ENCODE results near the gene ZNF222.

ZNF222 gene

DNA sequence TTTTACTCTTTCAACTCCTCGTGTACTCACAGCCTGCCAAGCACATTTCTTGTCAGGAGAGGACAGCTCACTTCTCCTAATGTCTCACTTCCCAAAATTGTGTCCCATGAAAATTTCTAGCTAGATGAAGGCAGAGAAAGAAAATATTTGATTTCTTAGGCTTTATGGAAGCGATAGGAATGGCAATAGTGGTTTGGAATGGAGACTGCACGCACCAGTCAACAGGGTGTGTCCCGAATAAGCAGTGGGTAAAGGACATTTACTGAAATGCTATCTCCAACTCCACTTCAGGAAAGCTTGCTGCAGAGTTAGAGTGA, 321 bp upstream of the ZNF222 start:
- DNase-seq (ENCODE audit: extremely low read depth, low read depth), result no peak
- TF ChIP-seq, protein P1, sequence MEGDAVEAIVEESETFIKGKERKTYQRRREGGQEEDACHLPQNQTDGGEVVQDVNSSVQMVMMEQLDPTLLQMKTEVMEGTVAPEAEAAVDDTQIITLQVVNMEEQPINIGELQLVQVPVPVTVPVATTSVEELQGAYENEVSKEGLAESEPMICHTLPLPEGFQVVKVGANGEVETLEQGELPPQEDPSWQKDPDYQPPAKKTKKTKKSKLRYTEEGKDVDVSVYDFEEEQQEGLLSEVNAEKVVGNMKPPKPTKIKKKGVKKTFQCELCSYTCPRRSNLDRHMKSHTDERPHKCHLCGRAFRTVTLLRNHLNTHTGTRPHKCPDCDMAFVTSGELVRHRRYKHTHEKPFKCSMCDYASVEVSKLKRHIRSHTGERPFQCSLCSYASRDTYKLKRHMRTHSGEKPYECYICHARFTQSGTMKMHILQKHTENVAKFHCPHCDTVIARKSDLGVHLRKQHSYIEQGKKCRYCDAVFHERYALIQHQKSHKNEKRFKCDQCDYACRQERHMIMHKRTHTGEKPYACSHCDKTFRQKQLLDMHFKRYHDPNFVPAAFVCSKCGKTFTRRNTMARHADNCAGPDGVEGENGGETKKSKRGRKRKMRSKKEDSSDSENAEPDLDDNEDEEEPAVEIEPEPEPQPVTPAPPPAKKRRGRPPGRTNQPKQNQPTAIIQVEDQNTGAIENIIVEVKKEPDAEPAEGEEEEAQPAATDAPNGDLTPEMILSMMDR (IDR thresholded peaks at IDR 0.05; ENCODE audit: low read depth, low read length), result no peak

DNA sequence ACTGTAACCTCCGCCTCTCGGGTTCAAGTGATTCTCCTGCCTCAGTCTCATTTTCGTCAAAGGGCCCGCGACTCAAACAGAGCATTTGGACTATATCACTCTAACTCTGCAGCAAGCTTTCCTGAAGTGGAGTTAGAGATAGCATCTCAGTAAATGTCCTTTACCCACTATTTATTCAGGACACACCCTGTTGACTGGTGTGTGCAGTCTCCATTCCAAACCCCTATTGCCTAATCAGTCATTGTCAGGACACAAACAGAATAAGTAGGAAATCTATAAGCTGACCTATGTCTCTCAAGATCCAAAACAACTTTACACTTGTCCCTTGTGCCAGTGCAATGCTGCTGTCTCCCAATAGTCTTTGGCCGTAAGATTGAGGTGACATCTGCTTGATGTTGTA, 1.4 kb downstream of the ZNF222 start:
- TF ChIP-seq, protein P1 (IDR thresholded peaks at IDR 0.05; ENCODE audit: low read depth, low read length), result no peak
- no peak for DNase-seq (ENCODE audit: extremely low read depth, low read depth)

DNA sequence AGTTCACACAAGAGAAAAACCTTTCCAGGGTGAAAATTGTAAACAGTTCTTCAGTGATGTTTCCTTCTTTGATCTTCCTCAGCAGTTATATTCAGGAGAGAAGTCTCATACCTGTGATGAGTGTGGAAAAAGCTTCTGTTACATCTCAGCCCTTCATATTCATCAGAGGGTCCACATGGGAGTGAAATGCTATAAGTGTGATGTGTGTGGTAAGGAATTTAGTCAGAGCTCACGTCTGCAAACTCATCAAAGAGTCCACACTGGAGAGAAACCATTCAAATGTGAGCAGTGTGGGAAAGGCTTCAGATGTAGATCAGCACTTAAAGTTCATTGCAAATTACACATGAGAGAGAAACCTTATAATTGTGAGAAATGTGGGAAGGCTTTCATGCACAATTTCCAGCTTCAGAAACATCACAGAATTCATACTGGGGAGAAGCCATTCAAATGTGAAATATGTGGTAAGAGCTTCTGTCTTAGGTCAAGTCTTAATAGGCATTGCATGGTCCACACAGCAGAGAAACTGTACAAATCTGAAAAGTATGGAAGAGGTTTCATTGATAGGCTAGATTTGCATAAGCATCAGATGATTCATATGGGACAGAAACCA, 6.9 kb downstream of the ZNF222 start:
- no peak for DNase-seq (ENCODE audit: extremely low read depth, low read depth)
- TF ChIP-seq, protein P1 (IDR thresholded peaks at IDR 0.05; ENCODE audit: low read depth, low read length), result no peak

DNA sequence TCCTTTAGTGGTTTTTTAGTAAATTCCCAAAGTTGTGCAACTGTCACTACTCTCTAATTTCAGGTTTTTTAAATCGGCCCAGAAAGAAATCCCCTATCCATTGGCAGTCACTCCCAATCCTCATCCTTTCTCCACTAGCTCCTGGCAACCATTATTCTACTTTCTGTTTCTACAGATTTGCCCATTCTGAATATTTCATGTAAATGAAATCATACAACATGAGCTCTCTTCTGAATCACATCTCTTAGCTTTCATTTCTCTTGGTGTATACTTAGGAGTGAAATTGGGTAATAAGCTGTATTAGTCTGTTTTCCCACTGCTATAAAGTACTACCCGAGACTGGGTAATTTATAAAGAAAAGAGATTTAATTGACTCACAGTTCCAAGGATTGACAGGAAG, 17.0 kb downstream of the ZNF222 start:
- TF ChIP-seq, protein P1 (IDR thresholded peaks at IDR 0.05; ENCODE audit: low read depth, low read length), result no peak
- DNase-seq (ENCODE audit: extremely low read depth, low read depth), result no peak

DNA sequence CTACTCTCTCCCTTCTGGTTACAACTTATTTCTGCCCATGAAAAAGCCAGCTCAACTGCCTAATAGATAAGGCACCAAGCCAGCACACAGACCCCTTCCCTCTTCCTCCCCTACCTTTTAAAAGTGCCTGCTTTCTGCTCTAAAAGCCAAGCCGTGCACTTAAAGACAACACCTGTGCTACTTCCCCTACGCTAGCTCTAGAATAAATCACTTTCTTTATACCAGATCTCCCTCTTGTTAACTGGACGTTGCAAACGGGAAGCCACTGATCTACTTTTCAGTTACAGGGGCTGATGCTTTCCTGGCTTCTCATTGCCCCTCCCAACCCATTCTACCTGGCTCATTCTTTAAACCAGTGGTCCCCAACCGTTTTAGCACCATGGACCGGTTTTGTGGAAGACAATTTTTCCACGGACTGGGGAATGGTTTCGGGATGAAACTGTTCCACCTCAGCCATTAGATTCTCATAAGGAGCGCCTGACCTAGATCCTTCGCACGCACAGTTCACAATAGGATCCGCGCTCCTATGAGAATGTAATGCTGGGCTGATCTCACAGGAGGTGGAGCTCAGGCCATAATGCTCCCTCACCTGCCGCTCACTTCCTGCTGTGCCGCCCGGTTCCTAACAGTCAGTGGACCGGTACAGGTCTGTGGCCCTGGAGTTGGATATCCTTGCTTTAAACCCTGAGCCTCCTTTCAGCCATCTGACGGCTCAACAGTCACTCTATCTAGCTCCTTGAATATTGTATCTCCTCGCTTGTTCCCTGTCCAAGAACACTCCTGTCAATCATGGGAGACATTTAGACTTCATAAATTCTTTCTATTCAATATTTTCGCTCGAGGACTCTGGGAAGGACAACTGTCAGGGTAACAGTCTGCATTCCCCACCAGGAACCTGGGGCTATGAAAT, 25.8 kb downstream of the ZNF222 start:
- TF ChIP-seq, protein P1 (IDR thresholded peaks at IDR 0.05; ENCODE audit: low read depth, low read length), result no peak
- no peak for DNase-seq (ENCODE audit: extremely low read depth, low read depth)

DNA sequence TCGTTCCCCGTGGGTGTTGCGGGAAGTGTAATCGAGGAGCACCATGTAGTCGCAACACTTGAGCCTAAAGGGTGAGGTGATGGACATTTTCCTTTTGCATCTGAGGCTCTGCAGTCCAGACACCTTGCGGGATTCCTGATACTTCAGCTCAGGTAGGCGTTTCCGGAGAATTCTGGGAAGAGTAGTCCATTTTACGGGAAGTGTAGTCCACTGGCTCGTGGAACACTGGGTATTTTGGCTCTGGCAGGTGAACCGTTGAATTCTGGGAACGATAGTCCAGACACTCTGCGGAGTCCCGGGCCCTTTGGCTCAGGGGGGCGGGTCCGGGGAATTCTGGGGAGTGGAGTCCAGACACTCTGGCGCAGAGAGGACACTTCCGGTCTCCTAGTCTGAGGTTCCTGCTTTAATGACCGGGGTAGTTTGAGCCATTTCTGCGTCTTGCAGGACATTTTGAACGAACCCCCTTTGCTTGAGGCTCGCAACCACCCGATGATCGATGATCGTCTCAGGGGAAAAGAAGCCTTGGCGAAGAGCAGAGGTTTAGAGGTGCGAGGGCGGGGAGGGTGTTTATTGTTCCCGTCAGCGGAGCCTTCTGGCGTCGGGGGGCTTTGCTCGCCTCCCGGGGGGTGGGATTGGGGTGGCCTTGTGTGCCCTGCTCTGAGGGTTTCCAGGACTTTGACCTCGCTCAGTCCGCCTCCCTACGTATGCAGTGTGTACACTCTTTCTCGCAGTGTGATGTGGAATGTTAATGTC, 26.6 kb downstream of the ZNF222 start, which contains the start of gene ZNF223:
Gene ZNF223 (plus strand): TSS at position 387 of the 753 bp plus-strand sequence. CDS start 3,141 bp downstream, outside the sequence.
- TF ChIP-seq, protein P1 (IDR thresholded peaks at IDR 0.05; ENCODE audit: low read depth, low read length), result no peak
- DNase-seq (ENCODE audit: extremely low read depth, low read depth), result peak; percentile 78

Data from AG09319 (cell line).